HepG2 (cell line): ENCODE results near the gene IL2RA. TPM values are rescaled to one million over a fixed set of nuclear protein-coding genes. Genes with fewer than 3 reads are reported as not detected.

ENCODE experiments used
- ARID2 ChIP-seq: sonication (generic); formaldehyde crosslinking; IDR thresholded peaks from 2 replicates; pipeline ENCODE4 v1.8.1; 2022; ENCODE audit warnings: mild to moderate bottlenecking, missing genetic modification reagents, borderline replicate concordance
- CSRNP1 ChIP-seq: sonication (generic); formaldehyde crosslinking; IDR thresholded peaks from 2 replicates; pipeline ENCODE4 v1.8.1; 2023; ENCODE audit warnings: mild to moderate bottlenecking, missing genetic modification reagents
- DBP ChIP-seq: sonication (generic); formaldehyde crosslinking; IDR thresholded peaks from 2 replicates; pipeline ENCODE4 v1.4.0; 2020; ENCODE audit warnings: missing genetic modification reagents; ENCODE audit errors: not compliant biosample characterization
- HCFC1 ChIP-seq: fragments of 150-350 bp; IDR thresholded peaks from 2 replicates; pipeline ENCODE4 v1.6.1; 2014; ENCODE audit warnings: low read depth, low read length
- HDAC2 ChIP-seq: sonication (generic); formaldehyde crosslinking; IDR thresholded peaks from 2 replicates; pipeline ENCODE4 v1.4.0; 2020; ENCODE audit warnings: missing genetic modification reagents
- HHEX ChIP-seq: IDR thresholded peaks from 2 replicates; pipeline ENCODE4 v1.6.1; 2016; ENCODE audit warnings: control low read depth
- HNF1B ChIP-seq: sonication (generic); formaldehyde crosslinking; IDR thresholded peaks from 2 replicates; pipeline ENCODE4 v1.5.1; 2020; ENCODE audit warnings: mild to moderate bottlenecking, moderate library complexity, missing genetic modification reagents
- KLF13 ChIP-seq: sonication (generic); formaldehyde crosslinking; IDR thresholded peaks from 2 replicates; pipeline ENCODE4 v1.4.0; 2020; ENCODE audit warnings: mild to moderate bottlenecking, missing genetic modification reagents
- SIN3A ChIP-seq: IDR thresholded peaks from 2 replicates; pipeline ENCODE4 v1.6.1; 2011; ENCODE audit warnings: low read depth, mild to moderate bottlenecking, control low read depth, low read length, borderline replicate concordance
- STAG1 ChIP-seq: sonication (generic); formaldehyde crosslinking; IDR thresholded peaks from 2 replicates; pipeline ENCODE4 v1.4.0; 2020; ENCODE audit warnings: missing genetic modification reagents
- TBP ChIP-seq: sonication (generic); formaldehyde crosslinking; IDR thresholded peaks from 2 replicates; pipeline ENCODE4 v1.5.0; 2020; ENCODE audit warnings: missing genetic modification reagents
- TBX3 ChIP-seq: fragments of 450-650 bp; IDR thresholded peaks from 2 replicates; pipeline ENCODE4 v1.6.1; 2017; ENCODE audit warnings: antibody characterized with exemption, mild to moderate bottlenecking, inconsistent platforms, borderline replicate concordance
- TEAD2 ChIP-seq: sonication (generic); formaldehyde crosslinking; IDR thresholded peaks from 2 replicates; pipeline ENCODE4 v1.9.0; 2021; ENCODE audit warnings: missing genetic modification reagents
- ZBED4 ChIP-seq: sonication (generic); formaldehyde crosslinking; IDR thresholded peaks from 2 replicates; pipeline ENCODE4 v1.4.0; 2020; ENCODE audit warnings: missing genetic modification reagents, borderline replicate concordance
- ZBTB49 ChIP-seq: sonication (generic); formaldehyde crosslinking; IDR thresholded peaks from 2 replicates; pipeline ENCODE4 v1.4.0; 2020; ENCODE audit warnings: missing genetic modification reagents, borderline replicate concordance
- ZFP1 ChIP-seq: IDR thresholded peaks from 2 replicates; pipeline ENCODE4 v1.6.1; 2016
- ZKSCAN8 ChIP-seq: IDR thresholded peaks from 2 replicates; pipeline ENCODE4 v1.6.1; 2016; ENCODE audit warnings: borderline replicate concordance, missing genetic modification reagents, missing compliant biosample characterization
- ZNF143 ChIP-seq: sonication (generic); formaldehyde crosslinking; IDR thresholded peaks from 2 replicates; pipeline ENCODE4 v1.4.0; 2020; ENCODE audit warnings: missing genetic modification reagents
- ZNF44 ChIP-seq: sonication (generic); formaldehyde crosslinking; IDR thresholded peaks from 2 replicates; pipeline ENCODE4 v1.5.1; 2020; ENCODE audit warnings: mild to moderate bottlenecking, missing genetic modification reagents
- ZNF558 ChIP-seq: sonication (generic); formaldehyde crosslinking; IDR thresholded peaks from 2 replicates; pipeline ENCODE4 v1.9.0; 2022; ENCODE audit warnings: mild to moderate bottlenecking, missing genetic modification reagents, borderline replicate concordance
- polyA plus RNA-seq, 8 experiments: library from polyadenylated mRNA; depleted of rRNA in 3 of 8; stranded (reverse) in 7 of 8; unstranded in 1 of 8; fragments of >200 nt; fragmentation: Illumina TruSeq in 4 of 8; extraction: Trizol in 4 of 8; gene quantifications; 2 replicates each; pipeline versions ENCODE4 v1.2.1 to v1.2.3, GENCODE V29; 2011 to 2016; ENCODE audit warnings: low read depth in 4 of 8, missing spikeins in 1 of 8, mixed read lengths in 1 of 8; ENCODE audit not compliant: insufficient read depth in 1 of 8
- total RNA-seq, 5 experiments: library from RNA; depleted of rRNA; stranded (reverse); fragments of >200 nt; fragmentation: Illumina TruSeq; extraction: Trizol; gene quantifications; 2 replicates each; pipeline ENCODE4 v1.2.3, GENCODE V29; 2016; ENCODE audit warnings: low read depth in 1 of 5

IL2RA gene
- total and polyA plus RNA-seq, 2 of the 13 experiments (the other 11 are each of a cell fraction or from before 2014, with no cell fraction given): not detected

GRCh38 chr10:5968681-5969453, 93.3 kb downstream of the IL2RA start (continued):
- TF ChIP-seq CSRNP1 (CRISPR knock-in tag): no peak
- no peak for TF ChIP-seq STAG1 (CRISPR knock-in tag)
- TF ChIP-seq ZNF143 (CRISPR knock-in tag): no peak
- 0 out of 2 replicates have a peak, but pooled peaks have one; percentile 36 for TF ChIP-seq HNF1B (CRISPR knock-in tag)
- peak; percentile 99 for TF ChIP-seq TBX3
- TF ChIP-seq HDAC2 (CRISPR knock-in tag): peak; percentile 94
- no peak for TF ChIP-seq SIN3A
- no peak for TF ChIP-seq DBP (CRISPR knock-in tag)
- no peak for TF ChIP-seq ZBED4 (CRISPR knock-in tag)
- no peak for TF ChIP-seq ARID2
- TF ChIP-seq ZBTB49 (CRISPR knock-in tag): no peak
- peak; percentile 98 for TF ChIP-seq HHEX (CRISPR knock-in tag)
- no peak for TF ChIP-seq HCFC1
- TF ChIP-seq TEAD2 (CRISPR knock-in tag): no peak
- no peak for TF ChIP-seq ZNF558 (CRISPR knock-in tag)
- no peak for TF ChIP-seq ZKSCAN8 (CRISPR knock-in tag)
- 0 out of 2 replicates have a peak, but pooled peaks have one; percentile 82 for TF ChIP-seq ZNF44
- TF ChIP-seq ZFP1 (CRISPR knock-in tag): no peak
- no peak for TF ChIP-seq KLF13 (CRISPR knock-in tag)
- no peak for TF ChIP-seq TBP (CRISPR knock-in tag)
